Measurements from ENCODE around the gene PARVG.

Gene PARVG

GRCh38 chr22:44242946-44243724, 62.4 kb downstream of the PARVG start:
- in situ Hi-C loops (cut with MboI; ENCODE audit: low sequenced_read_pairs) = no loop called here

GRCh38 chr22:44243761-44244160, 63.0 kb downstream of the PARVG start:
- in situ Hi-C loops (cut with MboI; ENCODE audit: low sequenced_read_pairs) = no loop called here

GRCh38 chr22:44244265-44244822, 63.6 kb downstream of the PARVG start:
- in situ Hi-C loops (cut with MboI; ENCODE audit: low sequenced_read_pairs) = no loop called here

- in situ Hi-C loops (cut with MboI; ENCODE audit: low sequenced_read_pairs) = no loop called here
These were observed 64.7 kb downstream of the PARVG start for GRCh38 chr22:44245438-44245837.

GRCh38 chr22:44245867-44246266, 65.1 kb downstream of the PARVG start:
- in situ Hi-C loops (cut with MboI; ENCODE audit: low sequenced_read_pairs) = no loop called here

- in situ Hi-C loops (cut with MboI; ENCODE audit: low sequenced_read_pairs) = no loop called here
These were observed 66.0 kb downstream of the PARVG start for GRCh38 chr22:44246615-44247326.

- in situ Hi-C loops (cut with MboI; ENCODE audit: low sequenced_read_pairs) = no loop called here
These were observed 66.6 kb downstream of the PARVG start for GRCh38 chr22:44247346-44247745.

GRCh38 chr22:44247923-44248892, 67.5 kb downstream of the PARVG start:
- in situ Hi-C loops (cut with MboI; ENCODE audit: low sequenced_read_pairs) = no loop called here

- in situ Hi-C loops (cut with MboI; ENCODE audit: low sequenced_read_pairs) = no loop called here
These were observed 68.2 kb downstream of the PARVG start for GRCh38 chr22:44248926-44249325.

GRCh38 chr22:44249376-44250147, 68.8 kb downstream of the PARVG start:
- in situ Hi-C loops (cut with MboI; ENCODE audit: low sequenced_read_pairs) = no loop called here

GRCh38 chr22:44254811-44255210, 74.1 kb downstream of the PARVG start:
- in situ Hi-C loops (cut with MboI; ENCODE audit: low sequenced_read_pairs) = no loop called here

- in situ Hi-C loops (cut with MboI; ENCODE audit: low sequenced_read_pairs) = no loop called here
These were observed 75.4 kb downstream of the PARVG start for GRCh38 chr22:44256085-44256484.

- in situ Hi-C loops (cut with MboI; ENCODE audit: low sequenced_read_pairs) = no loop called here
These were observed 76.1 kb downstream of the PARVG start for GRCh38 chr22:44256556-44257485.
